Activated CD8-positive, alpha-beta memory T cell treated with anti-CD3 and anti-CD28 coated beads, Interleukin-2, amount 50 U/mL, for 48 hours (primary cell): ENCODE measurements around the gene COL23A1.

Experiments used
- DNase-seq: peaks from one replicate; pipeline ENCODE4 v3.0.0-alpha.2; 2020

The COL23A1 gene

DNA sequence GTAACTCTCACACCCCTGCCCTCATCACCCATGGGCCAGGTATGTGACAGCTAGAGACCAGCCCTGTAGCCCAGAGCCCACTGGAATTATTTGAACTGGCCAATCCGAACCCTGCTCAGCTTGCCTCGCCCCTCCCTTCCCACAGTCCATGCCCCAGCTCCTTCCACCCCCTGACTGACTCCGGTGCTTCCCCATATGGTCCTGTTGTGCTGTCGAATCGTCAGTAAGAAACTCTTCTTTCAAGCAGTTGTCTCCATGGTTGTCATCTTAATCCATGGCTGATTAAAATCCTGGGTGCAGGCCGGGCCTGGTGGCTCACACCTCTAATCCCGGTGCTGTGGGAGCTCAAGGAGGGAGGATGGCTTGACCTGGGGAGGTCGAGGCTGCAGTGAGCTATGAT, 118.5 kb downstream of the COL23A1 start:
- no peak for DNase-seq

DNA sequence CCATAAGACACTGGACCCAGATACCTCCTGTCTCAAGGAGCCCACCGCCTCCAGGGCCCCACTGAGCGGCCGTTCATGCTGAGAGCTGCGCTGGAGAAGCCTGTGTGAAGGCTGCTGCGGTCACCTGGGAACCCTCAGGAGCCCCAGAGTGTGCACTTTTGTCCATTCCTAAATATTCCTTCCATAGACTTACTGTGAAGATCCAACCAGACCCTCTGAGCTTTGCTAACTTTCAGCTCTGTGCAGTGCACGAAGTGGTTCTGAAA, 119.5 kb downstream of the COL23A1 start:
- no peak for DNase-seq

DNA sequence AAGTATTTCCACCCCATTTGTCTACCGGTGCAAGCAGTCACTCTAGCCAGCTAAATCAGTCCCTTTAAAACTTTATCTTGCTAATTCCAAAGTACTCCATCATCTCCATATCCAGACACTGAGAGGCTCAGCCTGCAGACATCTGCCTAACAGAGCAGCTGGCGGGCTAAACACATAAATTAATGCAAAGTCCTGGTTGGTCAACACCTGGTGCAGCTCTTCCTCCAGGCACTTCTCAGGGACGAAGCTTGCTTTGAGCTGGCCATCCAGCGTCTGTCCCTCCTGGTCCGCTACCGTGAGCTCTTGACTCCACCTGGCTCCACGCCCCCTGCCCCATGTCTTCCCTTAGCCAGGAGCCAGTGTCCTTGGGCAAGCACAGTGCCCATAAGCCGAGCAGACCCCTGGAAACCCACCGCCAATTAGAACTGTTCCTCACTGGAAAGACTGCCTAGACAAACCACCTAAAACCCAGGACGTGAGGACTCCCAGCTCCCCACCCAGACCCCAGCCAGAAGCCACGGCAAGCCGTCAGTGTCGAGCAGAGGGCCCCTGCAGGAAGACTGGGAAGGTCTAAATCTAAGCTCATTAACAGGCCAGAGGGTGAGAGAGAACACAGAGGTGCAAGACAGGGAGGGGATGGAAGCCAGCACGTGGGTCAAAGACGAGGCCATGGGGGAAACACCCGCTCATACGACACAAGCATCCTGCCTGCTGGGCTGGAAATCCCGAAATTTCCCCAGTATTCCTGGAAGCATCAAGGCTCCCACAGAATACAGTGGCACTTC, 120.0 kb downstream of the COL23A1 start:
- DNase-seq: peak; percentile 20

DNA sequence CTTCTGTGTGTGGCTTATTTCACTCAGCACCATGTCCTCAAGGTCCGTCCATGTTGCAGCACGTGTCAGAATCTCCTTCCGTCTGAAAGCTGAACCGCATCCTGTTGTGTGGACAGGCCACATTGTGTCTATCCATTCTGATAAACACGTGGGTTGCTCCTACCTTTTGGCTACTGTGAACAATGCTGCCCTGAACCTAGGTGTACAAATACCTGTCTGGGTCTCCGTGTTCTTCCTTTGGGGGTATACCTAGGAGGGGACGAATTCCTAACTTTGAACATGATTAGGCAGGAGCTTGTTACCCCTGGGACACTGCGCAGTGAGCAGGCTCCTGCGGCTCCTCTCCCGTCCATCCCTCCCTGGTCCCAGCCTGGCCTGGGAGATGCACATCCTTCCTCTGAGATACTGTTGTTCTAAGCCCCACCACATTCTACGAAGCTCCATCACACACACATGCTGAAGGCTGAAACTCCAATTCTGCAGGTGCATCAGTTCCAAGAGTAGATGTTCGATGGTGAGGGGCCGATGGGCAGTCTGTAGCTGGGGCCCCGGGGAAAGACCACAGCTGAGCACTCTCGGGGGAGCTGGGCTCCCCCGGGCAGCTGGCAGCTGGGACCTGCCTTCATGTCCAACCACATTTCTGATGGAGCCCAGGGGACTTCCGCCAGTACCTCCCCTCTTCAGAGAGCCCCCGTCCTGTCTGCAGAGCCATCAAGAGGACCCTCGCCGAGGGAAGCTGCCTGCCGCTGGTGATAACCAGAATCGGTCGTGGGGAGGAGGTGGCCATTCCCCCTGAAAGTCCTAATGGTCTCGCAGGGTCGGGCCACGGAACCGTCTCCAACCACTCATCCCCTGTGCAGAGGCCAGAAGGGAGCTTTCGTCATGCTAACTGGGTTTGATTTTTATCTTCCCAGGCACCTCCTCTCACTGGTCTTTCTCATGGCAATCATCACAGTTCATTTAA, 120.9 kb downstream of the COL23A1 start:
- DNase-seq: peak; percentile 34

DNA sequence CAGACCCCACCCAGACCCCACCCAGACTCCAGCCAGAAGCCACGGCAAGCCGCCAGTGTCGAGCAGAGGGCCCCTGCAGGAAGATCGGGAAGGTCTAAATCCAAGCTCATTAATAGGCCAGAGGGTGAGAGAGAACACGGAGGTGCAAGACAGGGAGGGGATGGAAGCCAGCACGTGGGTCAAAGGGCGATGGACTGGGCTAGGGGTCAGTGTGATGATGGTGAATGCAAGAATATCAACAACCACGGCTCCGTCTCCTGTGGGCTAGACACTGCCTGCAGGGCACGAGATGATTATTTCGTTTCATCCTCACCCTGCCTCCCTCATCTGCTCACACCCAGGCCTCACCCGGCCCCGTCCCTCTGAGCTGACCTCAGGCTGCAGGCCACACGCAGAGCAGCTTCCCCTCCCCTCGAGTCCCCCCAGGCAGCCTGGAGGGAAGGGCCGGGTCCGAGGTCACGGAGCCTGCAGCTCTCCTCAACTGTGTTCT, 122.0 kb downstream of the COL23A1 start:
- DNase-seq: peak; percentile 23

DNA sequence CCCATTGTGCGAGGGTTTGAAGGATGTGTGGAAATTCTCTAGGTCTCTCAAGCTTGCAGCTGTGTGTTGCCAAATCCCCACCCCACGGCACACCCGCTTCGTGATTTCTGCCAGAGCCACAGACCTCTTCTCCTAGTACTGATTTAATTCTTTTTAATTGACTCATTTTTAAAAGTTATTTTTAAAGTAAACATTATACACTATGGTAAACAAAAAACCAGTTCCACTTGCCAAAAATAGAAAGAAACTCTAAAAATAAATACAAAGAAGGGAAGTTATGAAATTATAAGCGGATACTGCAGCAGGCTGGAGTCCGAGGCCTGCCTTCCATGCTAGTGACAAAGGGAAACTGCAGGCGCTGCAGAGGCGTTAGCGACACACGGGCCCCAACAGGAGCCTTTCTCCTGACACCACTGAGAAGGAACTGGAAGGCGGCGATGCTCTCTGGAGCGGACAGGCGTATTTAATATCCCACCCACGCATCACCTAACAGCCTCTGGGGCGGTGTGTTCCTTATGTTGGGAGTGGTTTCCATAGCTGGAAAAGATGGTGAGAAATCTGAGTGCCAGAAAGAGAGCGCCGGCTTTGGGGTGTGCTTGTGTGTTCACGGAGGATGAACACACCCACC, 122.5 kb downstream of the COL23A1 start:
- peak; percentile 15 for DNase-seq

DNA sequence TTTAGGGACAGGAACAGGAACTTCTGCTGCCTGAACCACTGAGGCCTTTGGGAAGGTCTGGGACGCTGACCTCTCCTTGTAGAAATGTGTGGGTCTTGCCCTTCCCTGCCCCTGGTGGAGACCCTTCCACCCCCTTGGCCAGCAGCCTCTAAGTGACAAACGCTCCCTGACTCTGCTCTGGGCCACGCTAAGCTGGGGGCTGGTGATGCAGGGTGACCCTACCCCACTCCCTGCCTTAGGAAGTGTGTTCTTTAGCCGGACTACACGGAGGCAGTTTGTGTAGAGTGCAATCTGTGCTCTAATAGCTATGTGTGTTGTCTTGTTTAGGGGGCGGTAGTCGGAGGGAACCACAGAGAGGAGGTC, 123.0 kb downstream of the COL23A1 start:
- DNase-seq: peak; percentile 37

DNA sequence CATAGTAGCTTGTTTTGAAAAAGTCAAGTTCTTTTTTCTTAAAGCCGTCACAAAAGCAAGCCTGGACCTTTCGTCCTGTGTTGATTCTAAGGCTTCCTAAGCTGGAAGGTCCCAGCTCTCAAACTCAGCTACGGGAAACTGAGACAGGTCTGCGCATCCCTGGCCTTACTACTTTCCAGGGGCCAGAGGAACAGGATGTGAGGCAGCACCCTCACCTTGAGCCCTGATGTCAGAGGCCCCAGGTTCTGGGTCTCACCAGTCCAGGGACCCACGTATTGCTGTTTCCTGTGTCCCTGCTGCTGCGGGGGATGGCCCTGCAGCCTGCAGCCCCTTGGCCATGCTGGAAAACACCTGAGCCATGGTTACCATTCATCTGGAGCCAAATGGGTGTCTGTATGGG, 123.9 kb downstream of the COL23A1 start:
- peak; percentile 2 for DNase-seq

DNA sequence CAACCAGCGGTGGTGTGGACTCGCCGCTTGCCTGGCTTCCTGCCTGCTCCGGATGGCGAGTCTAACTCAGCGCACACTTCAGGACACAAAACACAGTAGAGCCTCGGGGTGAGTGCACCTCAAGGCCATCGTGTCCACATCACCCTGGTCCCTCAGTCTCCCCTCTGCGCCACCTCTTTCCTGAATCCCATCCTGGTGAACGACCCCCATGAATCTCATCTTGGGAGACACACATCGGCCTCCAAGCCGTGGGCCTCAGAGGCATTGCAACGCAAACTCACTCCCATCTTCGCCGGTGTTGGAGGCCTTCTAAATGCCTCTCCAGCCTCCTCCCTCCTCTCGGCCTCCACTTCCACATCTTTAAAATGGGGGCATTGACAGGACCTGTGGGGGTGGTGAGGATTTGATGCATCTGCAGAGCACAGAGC, 124.3 kb downstream of the COL23A1 start:
- peak; percentile 37 for DNase-seq

DNA sequence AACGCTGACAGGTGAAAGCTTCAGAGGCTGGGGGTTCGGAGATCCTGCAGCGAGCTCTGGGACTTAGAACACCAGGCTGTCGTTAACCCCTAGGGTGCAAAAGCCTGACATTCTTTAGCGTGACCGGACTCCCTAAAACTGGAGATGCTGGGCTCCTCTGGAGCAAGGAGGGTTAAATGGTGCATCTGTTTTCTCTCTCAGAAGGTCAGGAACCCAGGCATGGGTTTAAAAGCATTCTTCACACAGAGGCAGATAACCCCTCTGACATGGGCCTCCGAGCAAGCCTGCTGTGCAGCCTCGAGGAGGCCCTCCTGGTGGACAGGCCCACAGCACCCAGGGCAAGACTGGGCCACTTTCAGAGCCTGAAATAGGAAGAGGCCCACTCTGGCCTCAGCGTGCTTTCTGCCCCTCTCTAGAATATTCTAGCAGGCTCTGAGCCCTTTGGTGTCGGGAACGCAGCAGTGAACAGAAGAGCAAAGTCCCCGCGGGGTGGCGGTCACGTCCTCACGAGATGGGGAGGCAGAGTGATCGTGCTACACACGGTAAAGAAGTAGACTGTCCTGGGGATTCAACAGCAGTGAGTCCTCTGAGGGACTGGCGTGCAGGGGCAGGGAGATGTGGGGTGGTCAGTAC, 124.8 kb downstream of the COL23A1 start:
- DNase-seq: peak; percentile 34

DNA sequence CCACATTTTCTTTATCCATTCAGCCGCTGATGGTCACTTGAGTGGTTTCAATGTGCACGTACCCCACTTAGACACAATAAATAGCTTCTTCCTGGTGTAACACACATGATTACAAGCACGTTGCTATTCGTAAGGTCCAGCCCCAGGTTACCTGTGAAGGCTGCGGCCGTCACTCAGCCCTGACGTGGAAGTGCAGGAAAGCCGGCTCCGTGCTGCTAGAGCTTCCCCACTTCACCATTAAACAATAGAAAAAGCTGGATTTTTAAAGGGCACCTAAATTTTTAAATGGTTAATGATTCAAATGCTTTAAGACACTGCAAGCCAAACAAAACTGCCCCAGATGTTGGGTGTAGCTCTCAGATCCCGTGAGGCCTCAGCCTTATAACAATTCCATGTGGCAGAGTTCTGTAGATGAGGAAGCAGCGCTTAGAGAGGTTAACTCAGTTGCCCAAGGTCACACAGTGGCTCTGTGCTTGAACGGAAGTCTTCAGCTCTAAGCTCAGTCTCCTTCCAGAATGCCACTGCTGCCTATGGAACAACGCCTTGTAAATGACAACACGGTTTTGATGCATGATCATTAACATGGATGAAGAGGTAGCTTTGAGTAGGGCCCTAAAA, 125.7 kb downstream of the COL23A1 start:
- no peak for DNase-seq

DNA sequence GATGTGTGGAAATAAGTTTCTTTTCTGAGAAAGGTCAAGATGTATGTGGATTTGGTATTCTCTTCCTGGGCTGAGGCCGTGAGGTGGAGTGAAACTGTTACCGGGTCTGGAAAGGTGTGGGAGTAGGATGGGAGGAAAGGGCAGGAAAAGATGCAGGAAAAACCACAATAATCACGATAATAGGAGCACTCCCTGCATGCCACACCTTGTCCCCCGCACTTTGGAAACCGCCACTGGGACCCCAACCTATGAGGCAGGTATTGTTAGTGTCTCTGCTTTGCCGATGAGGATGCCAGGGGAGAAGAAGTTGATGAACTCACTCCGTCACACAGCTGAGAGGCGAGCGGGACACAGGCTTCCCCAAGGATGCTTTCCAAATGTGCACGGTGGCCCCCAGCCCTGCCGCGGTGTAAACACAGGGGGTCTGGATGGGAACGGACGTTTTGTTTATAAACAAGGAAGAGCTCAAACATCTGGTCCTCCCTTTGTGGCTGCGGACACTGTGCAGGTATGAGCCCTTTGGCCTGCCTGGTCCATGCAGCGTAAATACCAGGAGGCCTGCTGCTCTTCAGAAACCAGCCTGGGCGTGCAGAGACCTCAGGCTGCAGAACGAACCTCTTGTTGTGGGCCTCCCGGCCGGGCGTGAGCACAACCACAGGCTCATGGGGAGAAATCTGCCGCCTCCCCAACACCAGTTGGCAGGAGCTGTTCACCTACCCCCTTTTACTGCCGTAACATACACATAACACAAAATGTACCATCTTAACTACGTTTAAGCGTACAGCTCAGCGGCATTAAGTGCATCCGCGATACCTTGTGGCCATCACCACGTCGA, 126.7 kb downstream of the COL23A1 start:
- peak; percentile 23 for DNase-seq

DNA sequence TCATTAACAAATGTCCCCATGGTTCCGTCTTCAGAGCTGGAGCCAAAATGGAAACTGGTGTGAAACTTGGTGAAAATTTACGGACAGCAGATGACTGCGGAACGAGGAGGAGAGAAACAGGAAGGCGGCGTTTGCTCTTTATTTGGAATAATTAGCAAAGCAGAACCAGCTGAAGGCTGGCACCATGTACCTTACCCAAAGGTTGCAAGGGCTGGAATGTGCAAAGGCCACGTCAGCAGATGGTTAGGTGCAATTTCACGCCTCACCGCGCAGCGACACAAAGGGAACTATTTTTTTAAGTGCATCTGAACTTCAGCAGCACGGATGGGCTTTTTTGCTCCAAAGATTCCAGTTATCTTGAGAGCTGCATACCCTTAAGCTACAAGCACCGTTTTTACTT, 127.4 kb downstream of the COL23A1 start:
- DNase-seq: peak; percentile 6

DNA sequence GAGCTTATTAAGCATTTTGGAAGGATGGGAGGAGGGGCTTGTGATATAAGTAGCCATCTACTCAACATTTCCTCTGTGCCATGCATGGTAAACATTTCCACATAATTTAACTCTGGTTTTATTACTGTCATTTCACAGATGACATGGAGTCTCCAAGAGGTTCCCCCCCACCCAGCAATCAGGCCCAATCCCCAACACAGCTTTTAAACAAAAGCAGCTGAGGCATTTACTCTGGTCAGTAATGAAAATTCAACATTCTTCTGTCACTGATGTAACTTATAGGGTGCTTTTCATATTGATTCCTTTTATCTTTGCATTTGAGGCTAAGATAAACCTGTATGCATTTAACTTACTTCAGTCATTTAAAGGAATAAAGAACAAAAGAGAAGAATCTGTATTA, 128.1 kb downstream of the COL23A1 start:
- DNase-seq: no peak

DNA sequence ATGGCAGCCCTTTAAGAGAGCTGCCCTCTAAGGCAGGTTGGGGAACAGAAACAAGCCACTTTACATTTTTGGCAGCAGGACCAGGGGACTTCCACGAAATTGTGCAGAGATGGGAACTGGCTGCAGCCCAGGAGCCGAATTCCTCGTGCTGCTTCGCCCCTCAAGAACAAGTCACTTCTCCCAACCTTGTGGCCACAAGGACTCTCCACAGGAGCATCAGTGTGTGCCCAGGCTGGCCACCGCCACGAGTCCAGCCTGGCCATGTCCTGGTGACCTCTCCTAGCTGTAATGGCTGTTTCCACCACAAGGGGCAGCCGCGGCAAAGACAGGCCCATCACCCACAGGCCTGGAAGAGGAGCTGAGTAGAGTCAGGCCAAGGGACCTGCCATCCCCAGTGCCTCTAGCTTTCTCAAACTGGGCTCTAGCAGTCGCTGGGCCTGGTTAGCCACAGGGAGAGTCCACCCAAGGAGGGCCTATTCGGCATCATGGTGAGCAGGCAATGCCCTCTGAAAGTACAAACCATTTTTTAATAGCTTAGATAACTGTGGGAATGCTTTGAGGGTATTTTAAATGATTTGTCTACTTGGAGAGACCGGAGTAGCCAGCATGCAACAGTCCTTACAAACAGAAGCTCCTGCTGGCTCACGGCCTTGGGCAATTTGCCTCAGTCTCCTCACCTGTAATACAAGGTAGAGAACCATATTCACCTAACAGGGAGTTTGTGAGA, 129.0 kb downstream of the COL23A1 start:
- peak; percentile 80 for DNase-seq

DNA sequence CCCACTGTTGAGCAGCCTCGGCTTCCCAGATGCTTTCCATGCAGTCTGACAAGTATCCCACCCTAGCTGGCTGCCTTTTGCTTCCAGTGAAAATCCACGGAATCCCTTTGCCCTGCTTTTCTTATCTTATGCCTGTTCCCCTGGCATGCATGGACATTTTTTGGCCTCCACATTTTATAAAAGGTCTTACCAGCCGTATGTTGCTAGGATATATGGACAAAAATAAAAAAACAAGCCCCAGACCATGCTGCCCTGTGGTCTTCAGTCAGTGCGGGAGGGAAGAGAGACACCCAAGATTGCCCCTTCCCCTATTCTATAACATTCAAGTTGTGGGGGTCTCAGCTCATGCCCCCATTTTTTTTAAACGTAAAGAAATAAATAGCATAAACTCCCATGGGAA, 129.6 kb downstream of the COL23A1 start:
- no peak for DNase-seq

DNA sequence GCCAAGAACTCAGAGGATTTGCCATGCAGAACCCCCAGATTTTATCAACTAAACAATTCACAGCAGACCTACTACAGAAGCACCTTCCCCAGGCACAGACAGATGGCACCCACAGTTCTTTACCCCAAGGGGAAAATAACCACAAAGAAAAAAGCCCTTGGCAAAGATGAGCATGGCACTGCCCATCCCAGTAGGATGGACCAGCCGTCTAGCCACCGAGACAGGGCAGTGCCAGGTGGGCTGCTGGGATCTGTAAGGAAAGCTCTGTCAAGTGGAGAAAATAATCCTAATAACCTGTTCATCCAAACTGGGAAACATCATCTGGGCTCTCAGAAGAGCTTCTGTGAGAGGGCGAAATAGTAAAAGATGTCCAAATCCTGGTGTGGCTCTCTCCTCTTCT, 130.0 kb downstream of the COL23A1 start:
- peak; percentile 7 for DNase-seq

DNA sequence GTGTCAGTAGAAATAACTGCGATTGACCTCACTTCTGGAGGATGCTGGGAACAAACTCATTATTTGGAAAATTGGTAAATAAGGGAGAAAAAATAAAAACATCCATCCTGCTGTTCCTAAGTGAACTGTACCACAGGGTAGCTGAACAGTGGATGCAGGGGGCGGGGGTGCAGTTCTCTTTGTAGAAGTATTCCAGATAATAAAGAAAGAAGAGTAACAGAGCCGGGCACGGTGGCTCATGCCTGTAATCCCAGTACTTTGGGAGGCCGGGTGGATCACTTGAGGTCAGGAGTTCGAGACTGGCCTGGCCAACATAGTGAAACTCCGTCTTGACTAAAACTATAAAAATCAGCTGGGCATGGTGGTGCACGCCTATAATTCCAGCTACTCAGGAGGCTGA, 132.1 kb downstream of the COL23A1 start:
- peak; percentile 25 for DNase-seq

DNA sequence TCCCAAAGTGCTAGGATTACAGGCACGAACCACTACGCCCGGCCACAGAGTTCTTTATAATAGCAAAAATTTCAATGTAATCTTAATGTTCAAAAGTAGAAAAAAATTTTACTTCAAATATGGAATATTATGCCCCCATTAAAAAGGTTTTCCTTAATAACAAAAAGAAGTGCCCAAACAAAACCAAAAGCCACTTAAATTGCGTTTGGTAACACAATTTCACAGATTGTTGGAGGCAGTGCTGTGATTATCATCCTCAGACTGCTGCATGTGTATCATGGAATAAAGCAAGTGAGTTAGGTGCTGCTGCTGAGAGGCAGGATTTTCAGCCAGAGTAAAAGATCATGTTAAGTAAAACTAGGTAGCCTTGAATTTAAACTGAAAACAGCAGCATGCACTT, 132.7 kb downstream of the COL23A1 start:
- no peak for DNase-seq

DNA sequence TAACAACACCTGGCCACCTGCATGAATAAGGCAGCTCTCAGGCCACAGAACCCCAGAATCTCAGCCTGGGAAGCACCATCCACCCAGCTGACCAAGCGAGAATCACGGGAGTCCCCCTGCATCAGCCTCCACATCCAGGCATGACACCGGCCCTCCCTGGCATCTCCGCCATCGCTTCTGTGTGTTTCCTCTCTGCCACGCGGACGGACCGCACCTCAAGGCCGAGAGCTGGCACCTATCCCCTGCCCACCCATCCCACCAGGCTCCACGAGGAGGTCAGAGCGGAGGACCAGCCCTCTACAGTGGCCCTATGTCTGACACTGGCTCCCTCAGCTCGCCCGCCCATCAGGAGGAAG, 134.7 kb downstream of the COL23A1 start:
- DNase-seq: no peak

DNA sequence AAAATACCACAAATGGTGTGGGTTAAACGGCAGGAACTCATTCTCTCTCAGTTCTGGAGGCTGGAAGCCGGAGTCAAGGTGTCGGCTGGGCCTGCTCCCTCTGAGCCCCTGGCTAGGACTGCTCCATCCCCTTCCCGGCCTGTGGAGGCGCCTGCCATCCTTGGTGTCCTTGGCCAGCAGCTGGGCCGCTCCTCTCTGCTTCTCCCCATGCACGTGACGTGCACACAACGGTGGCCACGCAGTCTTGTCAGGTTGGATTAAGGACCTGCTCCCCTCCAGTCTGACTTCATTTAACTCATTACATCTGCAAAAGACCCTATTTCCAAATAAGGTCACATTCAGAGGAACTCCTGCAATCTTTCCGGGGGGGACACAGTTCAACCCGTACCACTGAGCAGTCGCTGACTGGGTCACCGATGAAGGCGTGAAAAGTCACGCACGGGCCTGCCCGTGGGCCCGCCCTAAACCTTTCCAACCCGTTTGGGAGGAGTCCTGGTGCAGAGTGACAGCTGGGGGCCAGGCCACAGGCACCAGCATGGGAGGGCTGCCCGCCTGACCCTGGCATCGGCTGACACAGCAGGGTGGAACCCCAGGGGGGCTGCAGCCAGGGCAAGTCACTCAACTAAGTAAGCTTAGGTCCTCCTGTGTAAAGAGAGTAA, 135.2 kb downstream of the COL23A1 start:
- DNase-seq: no peak
